ENCODE results near the gene MAMDC2.

Gene MAMDC2

DNA sequence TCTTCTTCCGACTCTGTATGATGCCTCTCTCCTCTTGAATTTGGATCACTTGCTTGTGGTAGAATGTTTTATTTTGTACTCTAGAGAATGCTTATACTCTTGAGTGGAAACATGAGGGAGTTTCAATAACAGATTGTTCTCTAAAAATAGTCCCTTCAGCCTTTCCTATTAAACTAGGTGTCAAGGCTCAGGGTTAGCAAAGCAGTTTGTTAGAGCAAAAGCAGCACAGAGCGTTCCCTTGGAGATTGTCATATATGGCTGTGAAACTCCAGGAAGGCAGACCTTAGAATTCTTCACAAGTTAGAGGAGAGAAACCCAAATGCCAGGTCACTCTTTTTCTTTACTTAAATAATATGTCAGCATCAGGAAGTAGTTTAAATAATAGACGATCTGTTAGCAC lies 33.0 kb downstream of the MAMDC2 start:
- Histone ChIP-seq H3K36me3 (ENCODE audit: insufficient read depth, low read length) (no peaks in the 10 kb centered on the region), H3K4me3 (ENCODE audit: low read length, poor library complexity, severe bottlenecking) (no peak overlapping the region), H3K4me1 (ENCODE audit: insufficient read depth, low read length, poor library complexity, severe bottlenecking) (no peaks in the 10 kb centered on the region), H3K4me2 (ENCODE audit: low read depth, low read length, poor library complexity, severe bottlenecking) (no peak overlapping the region), H3K79me2 (ENCODE audit: insufficient read depth, low read length) (no peaks in the 10 kb centered on the region), H4K20me1 (ENCODE audit: insufficient read depth, low read length, poor library complexity, severe bottlenecking) (no peaks in the 10 kb centered on the region), H3K9me2 (replicated peaks; ENCODE audit: low read depth, low read length) (no peaks in the 10 kb centered on the region), H3F3A (ENCODE audit: low read depth) (no peaks in the 10 kb centered on the region), H2AFZ (ENCODE audit: low read length) (no peak overlapping the region), H3K9me3 (ENCODE audit: insufficient read depth, low read depth, low read length) (no peaks in the 10 kb centered on the region), H3K9ac (ENCODE audit: low read depth, low read length, poor library complexity, severe bottlenecking) (no peak overlapping the region), H3K27me3 (ENCODE audit: insufficient read depth, low read length, poor library complexity, severe bottlenecking) (no peaks in the 10 kb centered on the region)
- TF ChIP-seq EZH2phosphoT487 (IDR thresholded peaks at IDR 0.05; ENCODE audit: borderline replicate concordance) (no peak), CTCF (conservative IDR thresholded peaks at IDR 0.05; ENCODE audit: low read length) (no peak)

GRCh38 chr9:70079417-70080037 lies 35.9 kb downstream of the MAMDC2 start:
- H3K9ac ChIP-seq (ENCODE audit: low read depth, low read length, poor library complexity, severe bottlenecking): no peak overlapping the region
- H3K4me3 ChIP-seq (ENCODE audit: low read length, poor library complexity, severe bottlenecking): no peak overlapping the region
- H3F3A ChIP-seq (ENCODE audit: low read depth): no peaks in the 10 kb centered on the region
- no peaks in the 10 kb centered on the region for H3K27me3 ChIP-seq (ENCODE audit: insufficient read depth, low read length, poor library complexity, severe bottlenecking)
- TF ChIP-seq EZH2phosphoT487 (IDR thresholded peaks at IDR 0.05; ENCODE audit: borderline replicate concordance) (no peak), CTCF (conservative IDR thresholded peaks at IDR 0.05; ENCODE audit: low read length) (no peak)
- no peak overlapping the region for H3K4me2 ChIP-seq (ENCODE audit: low read depth, low read length, poor library complexity, severe bottlenecking)
- H4K20me1 ChIP-seq (ENCODE audit: insufficient read depth, low read length, poor library complexity, severe bottlenecking): no peaks in the 10 kb centered on the region
- H2AFZ ChIP-seq (ENCODE audit: low read length): no peak overlapping the region
- H3K79me2 ChIP-seq (ENCODE audit: insufficient read depth, low read length): no peaks in the 10 kb centered on the region
- H3K9me2 ChIP-seq (replicated peaks; ENCODE audit: low read depth, low read length): no peaks in the 10 kb centered on the region
- H3K4me1 ChIP-seq (ENCODE audit: insufficient read depth, low read length, poor library complexity, severe bottlenecking): no peaks in the 10 kb centered on the region
- no peaks in the 10 kb centered on the region for H3K36me3 ChIP-seq (ENCODE audit: insufficient read depth, low read length)
- H3K9me3 ChIP-seq (ENCODE audit: insufficient read depth, low read depth, low read length): no peaks in the 10 kb centered on the region

GRCh38 chr9:70080481-70081119 lies 37.0 kb downstream of the MAMDC2 start:
- no peak overlapping the region for H3K9ac ChIP-seq (ENCODE audit: low read depth, low read length, poor library complexity, severe bottlenecking)
- H3K79me2 ChIP-seq (ENCODE audit: insufficient read depth, low read length): no peaks in the 10 kb centered on the region
- H3K4me2 ChIP-seq (ENCODE audit: low read depth, low read length, poor library complexity, severe bottlenecking): no peak overlapping the region
- H3K36me3 ChIP-seq (ENCODE audit: insufficient read depth, low read length): no peaks in the 10 kb centered on the region
- no peaks in the 10 kb centered on the region for H3F3A ChIP-seq (ENCODE audit: low read depth)
- no peaks in the 10 kb centered on the region for H3K9me2 ChIP-seq (replicated peaks; ENCODE audit: low read depth, low read length)
- H3K27me3 ChIP-seq (ENCODE audit: insufficient read depth, low read length, poor library complexity, severe bottlenecking): no peaks in the 10 kb centered on the region
- H3K9me3 ChIP-seq (ENCODE audit: insufficient read depth, low read depth, low read length): no peaks in the 10 kb centered on the region
- H2AFZ ChIP-seq (ENCODE audit: low read length): no peak overlapping the region
- H4K20me1 ChIP-seq (ENCODE audit: insufficient read depth, low read length, poor library complexity, severe bottlenecking): no peaks in the 10 kb centered on the region
- no peak overlapping the region for H3K4me3 ChIP-seq (ENCODE audit: low read length, poor library complexity, severe bottlenecking)
- H3K4me1 ChIP-seq (ENCODE audit: insufficient read depth, low read length, poor library complexity, severe bottlenecking): no peaks in the 10 kb centered on the region
- TF ChIP-seq CTCF (conservative IDR thresholded peaks at IDR 0.05; ENCODE audit: low read length): no peak
- no peak for TF ChIP-seq EZH2phosphoT487 (IDR thresholded peaks at IDR 0.05; ENCODE audit: borderline replicate concordance)
